MG63 (cell line): ENCODE data around the gene EPB41L3. TPM values are rescaled to one million over a fixed set of nuclear protein-coding genes. Genes with fewer than 3 reads are reported as not detected.

Source experiments
- DNase-seq: peaks from one replicate; pipeline ENCODE4 v3.0.0-alpha.2; 2020
- H3K27me3 ChIP-seq: fragments of 250-450 bp; sonication (Bioruptor Pico); 2 replicates; pipeline ENCODE4 v1.5.1; 2020; ENCODE audit warnings: mild to moderate bottlenecking, moderate library complexity
- H3K36me3 ChIP-seq: fragments of 250-450 bp; sonication (Bioruptor Pico); 2 replicates; pipeline ENCODE4 v1.5.1; 2020; ENCODE audit warnings: mild to moderate bottlenecking, moderate library complexity
- H3K4me3 ChIP-seq: fragments of 250-450 bp; sonication (Bioruptor Pico); 2 replicates; pipeline ENCODE4 v1.5.1; 2020; ENCODE audit warnings: mild to moderate bottlenecking, moderate library complexity
- H3K9me3 ChIP-seq: fragments of 250-450 bp; sonication (Bioruptor Pico); 2 replicates; pipeline ENCODE4 v1.5.1; 2020; ENCODE audit warnings: mild to moderate bottlenecking, moderate library complexity
- total RNA-seq: library from RNA; depleted of rRNA; stranded (reverse); fragments of >200 nt; shearing (Covaris generic); gene quantifications from 2 replicates; pipeline ENCODE4 v1.2.3, GENCODE V29; 2014; ENCODE audit warnings: low replicate concordance

The EPB41L3 gene
- total RNA-seq, 1 experiment from 2014 or later, result not detected

- DNase-seq, result no peak
- H3K27me3 ChIP-seq, result no peaks in the 10 kb centered on the region
- no peaks in the 10 kb centered on the region for H3K36me3 ChIP-seq
- H3K9me3 ChIP-seq, result no peaks in the 10 kb centered on the region
- no peak overlapping the region for H3K4me3 ChIP-seq
These were observed 93.8 kb downstream of the EPB41L3 start for GRCh38 chr18:5449858-5450509.

DNA sequence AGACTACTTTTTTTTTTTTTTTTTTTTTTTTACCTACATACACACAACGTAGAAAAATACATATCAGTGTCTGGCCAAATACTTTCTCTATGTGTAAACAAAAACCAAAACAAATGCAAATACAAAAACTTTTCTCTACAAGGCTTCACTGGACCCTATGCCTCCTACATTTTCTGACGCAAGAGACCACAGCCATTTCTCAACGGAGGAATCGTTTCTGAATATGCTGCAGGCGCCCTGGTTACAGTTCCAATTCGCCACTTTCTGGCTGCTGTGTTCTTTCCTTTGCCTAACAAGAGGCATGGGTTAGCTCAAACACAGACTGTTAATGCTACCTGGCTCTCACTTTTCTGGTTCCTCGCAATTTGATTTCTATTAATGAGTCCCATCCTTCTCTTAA lies 96.4 kb downstream of the EPB41L3 start:
- Histone ChIP-seq H3K27me3 (0 out of 2 replicates have a peak, but pooled peaks cover 4% of the 10 kb centered on the region), H3K36me3 (no peaks in the 10 kb centered on the region)

GRCh38 chr18:5444847-5445246 lies 99.0 kb downstream of the EPB41L3 start:
- Histone ChIP-seq H3K9me3 (no peaks in the 10 kb centered on the region), H3K36me3 (no peaks in the 10 kb centered on the region), H3K27me3 (0 out of 2 replicates have a peak, but pooled peaks cover 6% of the 10 kb centered on the region), H3K4me3 (no peak overlapping the region)
- DNase-seq, result no peak

More for the DNA sequence above, 96.4 kb downstream of the EPB41L3 start:
- H3K9me3 ChIP-seq, result no peaks in the 10 kb centered on the region
- DNase-seq, result no peak
- no peak overlapping the region for H3K4me3 ChIP-seq

DNA sequence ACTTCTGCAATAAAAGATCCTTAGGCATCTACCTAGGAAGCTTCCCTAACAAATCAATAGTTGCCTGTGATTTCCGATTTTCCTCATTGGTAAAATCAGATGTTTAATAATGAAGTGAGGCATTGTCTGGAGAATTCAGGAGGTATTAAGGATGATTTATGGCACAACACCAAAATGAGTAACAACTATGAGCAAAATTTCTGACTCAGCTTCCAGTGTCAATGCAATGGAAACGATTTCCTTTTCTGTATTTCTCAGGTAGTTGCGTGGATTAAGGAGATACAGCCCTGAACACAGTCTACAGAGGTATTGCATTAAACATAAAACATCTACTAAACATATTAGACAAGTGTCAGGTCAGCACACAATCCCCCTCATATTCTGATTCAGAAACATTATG lies 99.5 kb downstream of the EPB41L3 start:
- H3K36me3 ChIP-seq, result no peaks in the 10 kb centered on the region
- DNase-seq, result no peak
- H3K9me3 ChIP-seq, result no peaks in the 10 kb centered on the region
- no peak overlapping the region for H3K4me3 ChIP-seq
- H3K27me3 ChIP-seq, result 0 out of 2 replicates have a peak, but pooled peaks cover 6% of the 10 kb centered on the region

- Histone ChIP-seq H3K36me3 (no peaks in the 10 kb centered on the region), H3K9me3 (no peaks in the 10 kb centered on the region), H3K4me3 (no peak overlapping the region), H3K27me3 (0 out of 2 replicates have a peak, but pooled peaks cover 6% of the 10 kb centered on the region)
- DNase-seq, result no peak
These were observed 103.7 kb downstream of the EPB41L3 start for GRCh38 chr18:5439986-5440696.

GRCh38 chr18:5434425-5434824 lies 109.4 kb downstream of the EPB41L3 start:
- DNase-seq, result no peak
- no peaks in the 10 kb centered on the region for H3K9me3 ChIP-seq
- H3K27me3 ChIP-seq, result no peaks in the 10 kb centered on the region
- H3K4me3 ChIP-seq, result no peak overlapping the region
- H3K36me3 ChIP-seq, result no peaks in the 10 kb centered on the region

- Histone ChIP-seq H3K27me3 (no peaks in the 10 kb centered on the region), H3K4me3 (no peak overlapping the region), H3K9me3 (no peaks in the 10 kb centered on the region), H3K36me3 (no peaks in the 10 kb centered on the region)
- no peak for DNase-seq
These were observed 111.8 kb downstream of the EPB41L3 start for GRCh38 chr18:5431836-5432575.

DNA sequence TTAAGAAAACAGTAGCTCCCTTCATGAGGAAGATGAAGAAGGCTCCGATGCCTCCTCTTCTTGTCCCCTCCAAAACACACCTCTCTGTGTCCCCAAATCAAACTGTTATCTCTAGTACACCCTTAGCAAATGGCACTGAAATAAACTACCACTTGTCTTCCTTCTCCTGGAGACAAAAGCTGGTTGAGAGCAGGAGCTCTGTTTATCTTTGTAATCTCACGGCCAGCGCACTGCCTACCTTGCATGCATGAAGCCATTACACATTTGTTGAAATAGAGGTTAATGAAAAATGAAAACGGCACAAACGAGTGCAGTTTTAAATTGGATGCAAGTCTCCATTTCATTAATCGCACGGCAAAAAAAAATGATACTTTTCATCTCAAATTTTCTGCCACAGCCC lies 113.7 kb downstream of the EPB41L3 start:
- DNase-seq, result no peak
- no peaks in the 10 kb centered on the region for H3K9me3 ChIP-seq
- H3K36me3 ChIP-seq, result no peaks in the 10 kb centered on the region
- no peaks in the 10 kb centered on the region for H3K27me3 ChIP-seq
- H3K4me3 ChIP-seq, result no peak overlapping the region

DNA sequence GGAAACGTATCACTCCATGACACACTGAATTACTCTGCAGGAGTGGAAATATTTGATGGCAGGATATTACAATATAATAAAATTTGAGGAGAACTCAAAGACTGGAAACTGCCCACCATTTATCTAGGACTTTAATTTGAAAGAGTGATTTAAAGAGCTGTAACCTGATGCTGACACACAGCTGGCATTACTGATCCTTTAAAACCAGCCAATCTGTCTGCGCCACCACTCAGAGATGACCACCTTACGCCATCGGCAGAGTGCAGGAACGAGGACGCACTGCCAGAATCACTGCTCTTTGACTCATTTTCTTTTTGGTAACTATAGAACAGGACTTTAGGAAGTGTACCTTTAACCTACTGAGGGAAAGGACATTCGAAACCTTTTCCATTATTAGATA lies 114.1 kb downstream of the EPB41L3 start:
- no peaks in the 10 kb centered on the region for H3K27me3 ChIP-seq
- no peaks in the 10 kb centered on the region for H3K36me3 ChIP-seq
- no peak overlapping the region for H3K4me3 ChIP-seq
- no peaks in the 10 kb centered on the region for H3K9me3 ChIP-seq
- DNase-seq, result no peak

- DNase-seq, result no peak
- Histone ChIP-seq H3K4me3 (no peak overlapping the region), H3K36me3 (no peaks in the 10 kb centered on the region), H3K9me3 (no peaks in the 10 kb centered on the region), H3K27me3 (peaks cover 6% of the 10 kb centered on the region; the same call in 1 of the 2 replicates)
These were observed 118.1 kb downstream of the EPB41L3 start for GRCh38 chr18:5425721-5426120.

DNA sequence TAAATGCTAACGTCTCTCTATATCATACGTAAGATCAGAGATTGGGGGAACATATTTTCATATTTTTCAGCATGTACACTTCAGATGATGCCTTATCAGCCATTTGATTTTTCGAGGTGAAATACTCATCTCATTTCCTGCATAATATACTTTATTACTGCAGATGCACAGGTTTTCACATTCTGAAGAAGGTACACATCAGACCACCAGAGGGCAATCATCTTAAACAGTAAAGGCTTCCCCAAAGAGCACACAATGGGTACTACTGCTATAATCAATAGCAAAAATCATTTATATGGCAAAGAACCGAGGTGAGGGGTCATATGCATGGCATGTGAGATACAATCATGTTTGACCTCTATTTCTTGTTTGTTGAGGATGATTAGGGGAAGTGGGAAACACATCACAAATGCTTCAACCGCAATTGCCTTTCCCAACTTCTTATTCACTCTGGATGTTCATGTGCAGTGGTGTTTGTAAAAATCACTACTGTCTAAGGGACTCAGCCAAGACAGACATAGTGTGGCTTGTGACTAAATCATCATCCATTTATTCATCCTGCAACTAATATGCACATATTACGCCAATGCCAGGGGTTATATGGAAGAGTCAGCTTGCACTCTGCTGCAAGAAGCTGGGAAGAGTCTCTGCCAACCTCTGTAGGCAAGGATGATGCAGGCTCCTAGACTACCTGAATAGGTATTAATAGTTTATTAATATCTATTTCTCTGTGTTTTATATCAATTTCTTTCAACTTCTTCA lies 118.7 kb downstream of the EPB41L3 start:
- Histone ChIP-seq H3K4me3 (no peak overlapping the region), H3K27me3 (peaks cover 6% of the 10 kb centered on the region; the same call in 1 of the 2 replicates), H3K36me3 (no peaks in the 10 kb centered on the region), H3K9me3 (no peaks in the 10 kb centered on the region)
- no peak for DNase-seq

DNA sequence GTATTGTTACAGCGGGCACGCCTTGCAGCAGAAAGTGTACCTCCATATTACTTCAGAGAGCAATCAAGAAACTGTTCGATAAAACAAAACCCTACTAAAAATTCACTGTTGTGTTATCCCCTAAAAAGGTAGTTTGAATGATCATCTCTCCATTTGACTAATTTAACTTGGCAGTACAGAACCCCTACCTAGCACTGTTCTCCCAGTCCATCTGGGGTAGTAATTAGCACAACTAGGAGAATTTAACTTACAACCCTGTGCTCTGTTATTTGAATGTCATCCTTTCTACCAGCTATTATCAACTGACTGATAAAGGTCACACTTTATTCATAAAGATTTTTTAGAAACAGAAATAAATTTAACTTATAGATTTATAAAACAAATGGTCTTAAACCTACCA lies 121.2 kb downstream of the EPB41L3 start:
- Histone ChIP-seq H3K27me3 (peaks cover 6% of the 10 kb centered on the region; the same call in 1 of the 2 replicates), H3K9me3 (no peaks in the 10 kb centered on the region), H3K4me3 (no peak overlapping the region), H3K36me3 (no peaks in the 10 kb centered on the region)
- DNase-seq, result no peak

GRCh38 chr18:5421981-5422380 lies 121.8 kb downstream of the EPB41L3 start:
- Histone ChIP-seq H3K27me3 (peaks cover 6% of the 10 kb centered on the region; the same call in 1 of the 2 replicates), H3K4me3 (no peak overlapping the region), H3K9me3 (no peaks in the 10 kb centered on the region), H3K36me3 (no peaks in the 10 kb centered on the region)
- DNase-seq, result no peak

- Histone ChIP-seq H3K27me3 (peaks cover 6% of the 10 kb centered on the region; the same call in 1 of the 2 replicates), H3K36me3 (no peaks in the 10 kb centered on the region), H3K4me3 (no peak overlapping the region), H3K9me3 (no peaks in the 10 kb centered on the region)
- DNase-seq, result no peak
These were observed 122.9 kb downstream of the EPB41L3 start for GRCh38 chr18:5420906-5421305.

DNA sequence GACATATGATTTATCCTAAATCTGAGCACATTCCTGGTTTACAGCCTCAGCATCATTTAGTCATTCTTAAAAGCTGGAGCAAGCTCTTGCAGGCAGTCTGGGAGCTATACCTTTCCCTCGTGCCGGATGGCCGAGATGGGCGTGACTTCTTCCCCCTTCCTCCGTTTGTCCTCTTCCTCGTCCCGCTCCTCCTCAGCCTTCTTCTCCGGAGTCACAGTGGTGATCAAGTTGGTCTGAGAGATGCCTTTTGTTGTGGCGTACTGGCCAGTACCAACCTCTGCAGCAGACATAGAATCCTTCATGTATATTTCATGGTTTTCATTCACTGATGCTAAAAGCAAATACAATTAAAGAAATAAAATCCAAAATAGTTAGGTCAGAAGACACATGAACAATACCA lies 124.2 kb downstream of the EPB41L3 start:
- no peak for DNase-seq
- Histone ChIP-seq H3K9me3 (no peaks in the 10 kb centered on the region), H3K27me3 (peaks cover 5% of the 10 kb centered on the region; the same call in 1 of the 2 replicates), H3K4me3 (no peak overlapping the region), H3K36me3 (no peaks in the 10 kb centered on the region)

DNA sequence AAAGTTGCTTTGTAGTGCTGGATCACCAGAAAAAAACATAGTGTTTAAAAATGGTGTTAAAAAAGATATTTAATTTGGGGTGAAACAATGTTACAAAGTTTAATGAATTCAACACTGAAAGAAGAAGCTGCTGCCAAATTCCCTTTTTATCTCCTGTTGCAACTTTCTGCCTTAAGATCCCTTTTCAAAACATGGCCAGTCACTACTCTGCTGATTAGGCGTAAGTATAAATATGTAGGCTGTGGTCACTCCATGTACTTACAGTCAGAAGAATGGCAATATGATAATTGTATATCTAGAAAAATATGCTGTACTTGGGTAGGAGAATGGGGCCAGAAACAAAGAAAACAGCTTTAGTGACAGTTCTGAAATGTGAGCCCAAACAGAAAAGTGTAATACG lies 124.8 kb downstream of the EPB41L3 start:
- H3K4me3 ChIP-seq, result no peak overlapping the region
- H3K27me3 ChIP-seq, result 0 out of 2 replicates have a peak, but pooled peaks cover 2% of the 10 kb centered on the region
- H3K36me3 ChIP-seq, result no peaks in the 10 kb centered on the region
- no peaks in the 10 kb centered on the region for H3K9me3 ChIP-seq
- DNase-seq, result no peak
